ENCODE data around the gene CAPRIN1.
"Not testable (repeated sequence)": the region's sequence is repeated elsewhere in the genome, so short reads cannot be mapped to it uniquely, and the experiment has no call there.

The CAPRIN1 gene

DNA sequence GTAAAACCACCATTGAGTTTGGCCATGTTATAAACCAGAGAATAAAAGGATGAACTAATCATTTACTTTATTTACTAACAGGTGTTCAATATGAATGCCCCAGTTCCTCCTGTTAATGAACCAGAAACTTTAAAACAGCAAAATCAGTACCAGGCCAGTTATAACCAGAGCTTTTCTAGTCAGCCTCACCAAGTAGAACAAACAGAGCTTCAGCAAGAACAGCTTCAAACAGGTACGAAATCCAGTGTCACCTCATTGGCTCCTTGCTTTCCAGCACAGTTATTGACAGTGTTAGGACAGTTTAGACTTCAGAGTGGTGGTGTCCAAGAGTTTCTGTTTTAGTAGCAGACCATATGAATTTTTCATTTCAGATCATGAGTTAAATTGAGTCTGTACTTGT is 40.3 kb downstream of the CAPRIN1 start:
- Mint-ChIP-seq H3K9me3 (no peaks in the 10 kb centered on the region), H3K27ac (peak overlapping the region; percentile 53), H3K36me3 (ENCODE audit: low read depth) (peaks cover 67% of the 10 kb centered on the region), H3K27me3 (no peaks in the 10 kb centered on the region), H3K4me1 (peaks cover 3% of the 10 kb centered on the region), H3K4me3 (no peak overlapping the region)
- DNase-seq (no peak), ATAC-seq (no peak)

DNA sequence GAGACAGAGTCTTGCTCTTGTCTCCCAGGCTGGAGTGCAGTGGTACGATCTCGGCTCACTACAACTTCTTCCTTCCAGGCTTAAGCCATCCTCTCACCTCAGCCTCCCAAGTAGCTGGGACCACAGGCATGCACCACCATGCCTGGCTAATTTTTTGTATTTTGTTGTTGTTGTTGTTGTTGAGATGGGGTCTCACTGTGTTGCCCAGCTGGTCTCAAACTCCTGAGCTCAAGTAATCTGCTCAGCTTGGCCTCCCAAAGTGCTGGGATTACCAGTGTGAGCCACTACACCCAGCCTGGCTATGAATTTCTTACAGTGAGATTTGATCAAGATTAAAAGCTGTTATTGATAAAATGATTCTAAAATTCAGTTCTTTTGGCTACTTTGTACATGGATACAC is 43.4 kb downstream of the CAPRIN1 start:
- H3K27ac Mint-ChIP-seq, H3K4me1 Mint-ChIP-seq, DNase-seq, H3K9me3 Mint-ChIP-seq, H3K4me3 Mint-ChIP-seq, H3K27me3 Mint-ChIP-seq, ATAC-seq: not testable (repeated sequence)
- peaks cover 77% of the 10 kb centered on the region for H3K36me3 Mint-ChIP-seq (ENCODE audit: low read depth)

DNA sequence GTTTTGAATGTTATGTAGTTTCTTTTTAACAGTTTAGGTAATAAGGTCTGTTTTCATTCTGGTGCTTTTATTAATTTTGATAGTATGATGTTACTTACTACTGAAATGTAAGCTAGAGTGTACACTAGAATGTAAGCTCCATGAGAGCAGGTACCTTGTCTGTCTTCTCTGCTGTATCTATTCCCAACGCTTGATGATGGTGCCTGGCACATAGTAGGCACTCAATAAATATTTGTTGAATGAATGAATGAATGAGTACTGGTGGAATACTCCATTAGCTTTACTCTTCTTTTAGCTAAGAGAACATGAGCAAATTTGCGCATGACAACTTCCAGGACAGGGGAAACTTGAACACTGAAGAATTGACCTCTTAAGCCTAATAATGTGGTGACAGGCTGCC is 47.3 kb downstream of the CAPRIN1 start:
- Mint-ChIP-seq H3K4me1 (peaks cover 6% of the 10 kb centered on the region), H3K36me3 (ENCODE audit: low read depth) (peaks cover 66% of the 10 kb centered on the region), H3K27me3 (no peaks in the 10 kb centered on the region), H3K4me3 (no peak overlapping the region), H3K9me3 (no peaks in the 10 kb centered on the region), H3K27ac (no peak overlapping the region)
- DNase-seq (no peak), ATAC-seq (no peak)

DNA sequence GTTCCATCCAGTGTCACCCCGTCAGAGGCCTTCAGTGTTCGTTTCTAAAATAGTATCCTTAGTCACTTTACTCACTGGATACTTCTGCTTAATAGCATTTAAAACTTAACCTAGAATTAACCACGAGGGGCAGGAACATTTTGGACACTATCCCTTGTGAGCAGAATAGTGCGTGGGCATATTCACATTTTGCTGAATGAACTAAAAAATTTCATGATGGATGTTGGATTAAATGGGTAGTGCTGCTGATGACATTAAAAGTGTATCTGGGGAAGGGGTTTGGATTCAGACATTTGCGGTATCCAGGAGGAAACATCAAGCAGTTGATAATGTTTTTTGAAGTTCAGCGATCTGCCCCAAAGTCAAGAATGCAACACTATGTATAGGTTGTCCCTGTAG is 53.1 kb downstream of the CAPRIN1 start:
- Mint-ChIP-seq H3K27me3 (peaks cover 6% of the 10 kb centered on the region), H3K4me1 (peaks cover 48% of the 10 kb centered on the region), H3K4me3 (peak overlapping the region; percentile 93), H3K9me3 (no peaks in the 10 kb centered on the region), H3K27ac (peak overlapping the region; percentile 98), H3K36me3 (ENCODE audit: low read depth) (peaks cover 64% of the 10 kb centered on the region)
- no peak for ATAC-seq
- DNase-seq: no peak

DNA sequence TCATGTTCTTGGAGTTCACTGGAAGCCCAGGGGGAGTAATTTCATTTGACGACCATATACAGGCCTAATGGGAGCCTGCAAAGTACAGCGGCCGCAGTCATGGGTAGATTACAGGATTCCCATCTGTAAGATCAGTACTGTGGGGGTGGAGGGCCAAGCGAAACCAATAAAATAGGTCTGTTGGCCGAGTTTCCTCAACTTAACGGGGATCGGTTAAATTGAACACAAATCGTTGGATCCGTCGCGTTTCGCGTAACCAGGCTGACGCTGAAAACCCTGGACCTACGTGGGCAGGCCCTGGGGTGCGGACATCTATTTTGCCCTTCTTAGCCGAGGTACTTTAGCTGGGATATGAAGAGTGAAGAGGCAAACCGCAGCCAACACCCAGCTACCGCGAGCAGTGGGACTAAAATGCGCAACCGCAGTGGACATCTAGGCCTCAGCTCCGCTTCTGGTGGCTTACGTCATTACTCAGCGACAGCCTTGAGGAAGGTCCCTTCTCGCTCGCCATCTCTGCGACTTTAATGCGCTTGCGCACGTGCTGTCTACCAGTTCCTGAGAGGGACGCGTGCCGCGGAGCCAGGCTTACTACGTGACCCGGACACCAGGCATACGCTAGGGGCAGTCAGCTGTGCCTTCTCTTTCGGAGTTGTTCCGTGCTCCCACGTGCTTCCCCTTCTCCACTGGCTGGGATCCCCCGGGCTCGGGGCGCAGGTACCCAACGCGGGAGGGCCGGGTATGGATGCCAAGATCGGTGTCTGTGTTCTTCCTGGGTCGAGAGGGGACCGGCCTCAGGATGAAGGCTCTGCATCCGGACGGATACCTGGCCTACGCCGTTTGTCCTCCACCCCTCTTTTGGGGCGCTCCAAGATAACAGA is 53.8 kb downstream of the CAPRIN1 start, which contains the start of gene NAT10:
Gene NAT10 (plus strand): TSS at position 551 of the 878 bp plus-strand sequence. CDS start 2,597 bp downstream, outside the sequence.
- peak; percentile 95 for ATAC-seq
- DNase-seq: peak; percentile 97
- H3K36me3 Mint-ChIP-seq (ENCODE audit: low read depth): peaks cover 63% of the 10 kb centered on the region
- peak within 1 kb of the TSS; percentile 98 for H3K27ac Mint-ChIP-seq
- peaks cover 48% of the 10 kb centered on the region for H3K4me1 Mint-ChIP-seq
- H3K27me3 Mint-ChIP-seq: peaks cover 6% of the 10 kb centered on the region
- H3K9me3 Mint-ChIP-seq: no peaks in the 10 kb centered on the region
- H3K4me3 Mint-ChIP-seq: peak within 1 kb of the TSS; percentile 93

DNA sequence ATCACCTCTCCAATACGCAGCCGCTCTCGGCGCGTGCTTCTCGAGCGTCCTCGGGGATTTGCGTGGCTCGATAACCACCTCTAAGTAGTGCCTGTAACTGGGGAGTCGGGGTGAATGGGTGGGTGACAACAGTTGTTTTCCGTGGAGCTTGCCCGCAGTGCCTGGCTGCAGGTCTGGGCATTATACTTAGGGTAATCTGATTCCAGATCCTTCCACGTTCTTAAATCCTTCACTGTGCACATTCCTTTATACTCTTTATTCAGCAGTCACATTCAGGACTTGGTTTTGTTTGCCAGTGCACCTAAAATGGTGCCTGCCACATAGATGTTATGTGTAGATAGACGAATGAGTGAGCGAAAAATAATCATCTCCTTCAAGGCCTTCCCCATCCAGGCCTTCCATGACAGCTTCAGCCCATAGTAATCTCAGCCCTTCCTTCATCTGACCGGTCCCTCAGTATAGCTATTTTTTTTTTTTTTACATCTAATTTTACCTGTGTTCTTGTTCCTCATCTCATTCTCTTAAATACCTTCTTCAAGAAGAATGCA is 54.5 kb downstream of the CAPRIN1 start:
- ATAC-seq (no peak), DNase-seq (no peak)
- H3K27me3 Mint-ChIP-seq: peaks cover 6% of the 10 kb centered on the region
- peak overlapping the region; percentile 93 for H3K4me3 Mint-ChIP-seq
- peak overlapping the region; percentile 98 for H3K27ac Mint-ChIP-seq
- no peaks in the 10 kb centered on the region for H3K9me3 Mint-ChIP-seq
- H3K4me1 Mint-ChIP-seq: peaks cover 48% of the 10 kb centered on the region
- H3K36me3 Mint-ChIP-seq (ENCODE audit: low read depth): peaks cover 59% of the 10 kb centered on the region

DNA sequence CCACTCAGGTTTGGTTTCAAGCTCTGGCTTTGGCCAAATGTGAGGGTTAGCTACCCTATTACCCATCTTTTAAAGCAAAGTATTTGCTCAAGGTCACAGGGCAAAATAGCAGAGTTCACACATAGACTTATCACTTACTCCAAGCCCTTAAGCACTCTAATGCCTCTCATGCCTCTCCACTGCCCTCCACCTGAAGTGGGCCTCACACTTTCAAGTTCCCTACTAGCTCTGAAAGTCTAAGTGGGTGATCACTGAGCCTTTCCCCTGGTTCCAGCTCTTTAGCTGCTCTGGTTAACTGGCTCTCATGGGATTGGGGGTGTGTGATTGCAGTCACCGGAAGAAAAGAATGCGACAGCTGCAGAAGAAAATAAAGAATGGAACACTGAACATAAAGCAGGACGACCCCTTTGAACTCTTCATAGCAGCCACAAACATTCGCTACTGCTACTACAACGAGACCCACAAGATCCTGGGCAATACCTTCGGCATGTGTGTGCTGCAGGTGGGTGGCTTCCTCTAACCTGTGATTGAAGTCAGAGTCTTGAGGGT is 60.3 kb downstream of the CAPRIN1 start:
- peaks cover 76% of the 10 kb centered on the region for H3K36me3 Mint-ChIP-seq (ENCODE audit: low read depth)
- no peaks in the 10 kb centered on the region for H3K27me3 Mint-ChIP-seq
- H3K27ac Mint-ChIP-seq: no peak overlapping the region
- H3K9me3 Mint-ChIP-seq: no peaks in the 10 kb centered on the region
- H3K4me1 Mint-ChIP-seq: peaks cover 15% of the 10 kb centered on the region
- ATAC-seq: no peak
- no peak for DNase-seq
- no peak overlapping the region for H3K4me3 Mint-ChIP-seq

DNA sequence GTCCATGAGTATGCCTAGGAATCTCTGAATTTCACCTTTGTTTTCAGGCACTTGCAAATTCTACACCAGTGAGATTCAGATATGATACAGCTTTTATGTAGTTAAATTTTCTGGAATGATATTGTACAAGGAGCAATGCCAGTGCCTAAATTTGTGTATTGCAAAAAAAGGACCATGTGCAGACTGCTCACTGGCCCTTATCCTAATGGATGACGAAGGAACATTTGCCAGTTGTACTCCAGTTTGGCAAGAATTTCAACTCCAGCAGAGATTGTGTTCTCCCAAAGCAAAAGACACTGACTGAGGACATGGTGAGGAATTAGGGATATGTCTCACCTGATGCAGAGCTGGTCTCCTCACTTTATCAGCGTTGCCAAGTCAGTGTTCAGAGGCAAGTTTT is 62.5 kb downstream of the CAPRIN1 start:
- peaks cover 72% of the 10 kb centered on the region for H3K36me3 Mint-ChIP-seq (ENCODE audit: low read depth)
- no peak for DNase-seq
- no peak overlapping the region for H3K27ac Mint-ChIP-seq

DNA sequence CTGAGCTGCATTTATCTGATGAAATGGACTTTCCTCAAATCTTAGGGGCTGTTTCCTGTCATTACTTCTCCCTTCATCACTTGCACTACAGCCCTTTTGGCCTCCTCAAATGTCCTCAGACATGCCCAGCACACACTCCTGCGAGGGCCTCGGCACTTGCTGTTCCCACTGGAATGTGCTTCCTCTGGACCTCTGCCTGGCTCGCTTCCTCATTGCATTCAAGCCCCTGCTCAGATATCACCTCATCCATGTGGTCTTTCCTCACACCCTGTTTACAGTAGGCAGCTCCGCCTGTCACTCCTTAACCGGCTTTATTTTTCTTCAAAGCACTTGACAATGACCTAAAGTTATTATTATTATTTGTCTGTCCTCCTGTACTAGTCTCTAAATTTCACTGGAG is 62.9 kb downstream of the CAPRIN1 start:
- Mint-ChIP-seq H3K36me3 (ENCODE audit: low read depth) (peaks cover 68% of the 10 kb centered on the region), H3K27ac (no peak overlapping the region)
- no peak for ATAC-seq

More for the DNA sequence above, 62.5 kb downstream of the CAPRIN1 start:
- no peaks in the 10 kb centered on the region for H3K4me1 Mint-ChIP-seq
- no peaks in the 10 kb centered on the region for H3K9me3 Mint-ChIP-seq
- no peak for ATAC-seq
- no peaks in the 10 kb centered on the region for H3K27me3 Mint-ChIP-seq
- no peak overlapping the region for H3K4me3 Mint-ChIP-seq

DNA sequence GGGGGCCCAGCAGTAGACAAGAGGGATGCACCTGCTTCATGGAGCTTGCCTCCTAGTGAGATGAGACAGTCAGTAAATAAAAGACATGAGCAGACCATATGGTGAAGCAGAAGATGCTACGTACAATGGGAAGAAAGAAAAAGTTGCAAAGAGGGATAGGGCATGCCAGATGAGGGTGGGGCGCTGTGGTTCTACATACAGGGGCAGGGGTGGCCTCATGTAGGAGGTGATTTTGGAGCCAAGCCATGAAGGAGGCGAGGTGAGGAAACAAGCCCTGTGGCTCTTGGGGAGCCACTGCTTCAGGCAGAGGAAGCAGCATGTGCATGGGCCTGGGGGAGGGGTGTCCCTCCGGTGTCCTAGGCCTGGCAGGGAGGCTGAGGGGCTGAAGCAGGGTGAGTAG is 69.1 kb downstream of the CAPRIN1 start:
- no peaks in the 10 kb centered on the region for H3K9me3 Mint-ChIP-seq
- H3K27me3 Mint-ChIP-seq: no peaks in the 10 kb centered on the region
- H3K4me3 Mint-ChIP-seq: no peak overlapping the region
- peaks cover 2% of the 10 kb centered on the region for H3K4me1 Mint-ChIP-seq
- peaks cover 68% of the 10 kb centered on the region for H3K36me3 Mint-ChIP-seq (ENCODE audit: low read depth)
- ATAC-seq (no peak), DNase-seq (no peak)
- H3K27ac Mint-ChIP-seq: no peak overlapping the region

More for the DNA sequence above, 62.9 kb downstream of the CAPRIN1 start:
- DNase-seq: no peak
- no peaks in the 10 kb centered on the region for H3K27me3 Mint-ChIP-seq
- no peak overlapping the region for H3K4me3 Mint-ChIP-seq
- no peaks in the 10 kb centered on the region for H3K4me1 Mint-ChIP-seq
- no peaks in the 10 kb centered on the region for H3K9me3 Mint-ChIP-seq

DNA sequence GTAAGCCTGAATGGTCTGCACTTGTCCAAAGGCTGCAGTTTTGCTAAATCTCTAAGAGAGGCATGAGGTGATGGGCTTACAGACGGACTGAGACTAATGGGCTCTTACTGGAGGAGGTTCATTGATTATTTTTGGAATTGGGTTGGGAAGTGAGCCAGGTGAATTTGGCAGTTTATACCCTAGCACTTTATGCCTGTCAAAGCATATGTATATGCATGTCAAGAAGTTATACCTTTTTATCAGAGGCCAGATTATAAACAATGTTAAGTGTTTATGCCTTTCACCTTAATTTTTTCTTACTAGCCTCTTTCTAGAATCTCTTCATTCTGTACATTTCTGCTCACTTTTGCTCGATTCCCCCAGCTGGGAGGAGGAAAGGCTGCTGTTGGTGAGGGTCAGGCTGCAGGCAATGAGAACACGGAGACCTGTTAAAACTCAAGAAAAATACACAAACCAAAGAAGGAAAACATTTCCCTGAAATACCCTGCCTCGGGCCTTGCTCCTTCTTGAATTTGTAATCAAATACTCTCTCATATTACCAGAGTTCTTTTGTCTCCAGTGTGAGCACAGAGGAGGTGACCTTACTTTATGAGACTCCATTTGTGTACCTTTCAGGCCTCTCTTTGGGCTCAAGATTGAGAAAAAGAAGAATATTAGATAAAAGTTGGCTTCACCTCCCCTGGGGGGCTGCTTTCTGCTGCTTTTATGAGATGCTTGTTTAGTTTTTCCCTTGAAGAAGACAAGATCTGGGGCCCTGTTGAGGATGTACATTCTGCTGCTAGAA is 73.5 kb downstream of the CAPRIN1 start:
- peaks cover 79% of the 10 kb centered on the region for H3K36me3 Mint-ChIP-seq (ENCODE audit: low read depth)
- no peak overlapping the region for H3K27ac Mint-ChIP-seq
- DNase-seq (no peak), ATAC-seq (no peak)
- no peaks in the 10 kb centered on the region for H3K9me3 Mint-ChIP-seq
- H3K27me3 Mint-ChIP-seq: no peaks in the 10 kb centered on the region
- H3K4me3 Mint-ChIP-seq: no peak overlapping the region
- H3K4me1 Mint-ChIP-seq: no peaks in the 10 kb centered on the region

DNA sequence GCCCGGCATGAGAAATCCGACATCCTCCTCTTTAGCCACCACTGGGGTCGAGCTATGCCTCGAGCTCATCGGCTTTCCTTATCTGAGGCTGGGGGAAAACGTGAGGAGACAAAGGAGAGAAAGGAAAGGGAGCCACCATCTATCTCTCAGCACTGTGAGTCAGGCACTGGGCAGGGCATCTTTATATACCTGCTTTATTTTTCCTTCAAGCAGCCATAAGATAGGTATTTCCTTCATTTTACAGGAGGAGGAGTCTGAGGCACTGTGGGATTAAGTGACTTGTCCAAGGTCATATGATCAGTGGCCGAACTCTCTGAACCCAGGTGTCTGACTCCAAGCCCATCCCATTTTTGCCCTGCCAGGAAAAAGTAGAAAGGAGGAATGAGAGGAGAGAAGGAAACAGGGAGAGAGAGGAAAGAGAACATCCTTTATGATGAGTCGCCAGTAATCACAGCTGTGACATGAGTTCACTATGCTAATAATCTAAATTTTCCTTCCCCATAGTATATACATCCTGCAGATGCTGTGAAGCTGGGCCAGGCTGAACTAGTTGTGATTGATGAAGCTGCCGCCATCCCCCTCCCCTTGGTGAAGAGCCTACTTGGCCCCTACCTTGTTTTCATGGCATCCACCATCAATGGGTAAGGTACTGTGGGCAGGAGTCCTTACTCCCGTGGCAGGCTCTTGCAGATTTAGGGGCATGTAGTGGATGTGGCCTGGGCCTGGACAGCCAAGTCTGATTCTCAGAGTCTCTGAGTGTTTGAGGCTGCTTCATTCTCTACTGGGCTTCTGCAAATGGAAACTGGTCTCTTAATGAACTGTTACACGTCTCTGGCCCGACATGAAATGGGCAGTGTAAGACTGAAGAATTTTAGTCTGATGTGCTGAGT is 75.7 kb downstream of the CAPRIN1 start:
- Mint-ChIP-seq H3K4me3 (no peak overlapping the region), H3K27ac (no peak overlapping the region), H3K4me1 (no peaks in the 10 kb centered on the region), H3K36me3 (ENCODE audit: low read depth) (peaks cover 76% of the 10 kb centered on the region), H3K27me3 (no peaks in the 10 kb centered on the region), H3K9me3 (no peaks in the 10 kb centered on the region)
- DNase-seq (no peak), ATAC-seq (no peak)

DNA sequence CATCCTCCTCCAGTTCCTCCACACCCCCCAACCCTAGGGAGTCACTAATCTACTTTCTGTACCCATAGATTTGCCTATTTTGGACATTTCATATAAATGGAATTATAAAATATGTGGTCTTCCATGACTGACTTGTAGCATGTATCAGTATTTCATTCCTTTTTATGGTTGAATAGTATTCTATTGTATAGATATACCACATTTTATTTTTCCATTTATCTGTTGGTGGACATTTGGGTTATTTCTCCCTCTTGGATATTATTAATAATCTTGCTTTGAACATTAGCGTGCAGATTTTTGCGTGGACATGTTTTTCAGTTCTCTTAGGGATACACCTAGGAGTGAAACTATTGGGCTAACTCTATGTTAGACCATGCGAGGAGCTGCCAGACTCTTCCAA is 77.3 kb downstream of the CAPRIN1 start:
- Mint-ChIP-seq H3K9me3 (no peaks in the 10 kb centered on the region), H3K27me3 (no peaks in the 10 kb centered on the region), H3K27ac (no peak overlapping the region), H3K36me3 (ENCODE audit: low read depth) (peaks cover 79% of the 10 kb centered on the region), H3K4me3 (no peak overlapping the region), H3K4me1 (no peaks in the 10 kb centered on the region)
- ATAC-seq (no peak), DNase-seq (no peak)

Data from activated naive CD8-positive, alpha-beta T cell treated with anti-CD3 and anti-CD28 coated beads, Interleukin-2, amount 50 U/mL, for 24 hours (primary cell).